Transverse colon (tissue), 4 donors: ENCODE measurements around the gene TP53TG5. TPM values are rescaled to one million over a fixed set of nuclear protein-coding genes. Genes with fewer than 3 reads are reported as not detected.

Experiments
- DNase-seq: peaks from one replicate; pipeline ENCODE4 v3.0.0-alpha.2; 2019
- H3K27ac ChIP-seq, 4 donors: fragments of 200-600 bp; sonication (generic); 2 replicates each; pipeline ENCODE4 v1.5.1; 2016 to 2018; ENCODE audit warnings: inconsistent platforms in 4 of 4
- H3K27me3 ChIP-seq: fragments of 200-600 bp; sonication (generic); 2 replicates; pipeline ENCODE4 v1.5.1; 2017; ENCODE audit warnings: inconsistent platforms
- H3K36me3 ChIP-seq, 4 donors: fragments of 200-600 bp; sonication (generic); 2 replicates each; pipeline ENCODE4 v1.5.1; 2017 to 2019; ENCODE audit warnings: inconsistent platforms in 4 of 4
- H3K4me1 ChIP-seq, 4 donors: fragments of 200-600 bp; sonication (generic); 2 replicates each; pipeline ENCODE4 v1.5.1; 2017 to 2020; ENCODE audit warnings: inconsistent platforms in 4 of 4
- H3K4me3 ChIP-seq, 4 donors: fragments of 200-600 bp; sonication (generic); 1 replicate in 1 of 4; 2 replicates in 3 of 4; pipeline versions ENCODE4 v1.5.1 to v1.6.1; 2017 to 2019; ENCODE audit warnings: inconsistent platforms in 4 of 4
- H3K9me3 ChIP-seq, 2 donors: fragments of 200-600 bp; sonication (generic); 2 replicates each; pipeline ENCODE4 v1.5.1; 2017 to 2019; ENCODE audit warnings: inconsistent platforms in 2 of 2
- EP300 ChIP-seq: sonication (generic); formaldehyde crosslinking; IDR thresholded peaks from one replicate; pipeline ENCODE4 v1.6.1; 2017; ENCODE audit warnings: antibody characterized with exemption, low read depth
- POLR2A ChIP-seq: fragments of 450-650 bp; IDR thresholded peaks from one replicate; pipeline ENCODE4 v1.6.1; 2016; ENCODE audit warnings: antibody characterized with exemption, mild to moderate bottlenecking, moderate library complexity
- POLR2AphosphoS5 ChIP-seq, 3 donors: sonication (generic); formaldehyde crosslinking; IDR thresholded peaks; one replicate each; pipeline ENCODE4 v1.6.1; 2016; ENCODE audit warnings: antibody characterized with exemption in 3 of 3
- WGBS, 2 donors: methylation state at CpG; one replicate each; pipeline ENCODE4 v1.1.5; 2018; ENCODE audit warnings: low coverage in 1 of 2; 5-methylcytosine and 5-hydroxymethylcytosine counted together
- in situ Hi-C, 4 donors: fragments of 200-750 bp; cut with MboI; loops; one replicate each; pipeline versions ENCODE4 v1.15.0 to v1.15.1; 2017; ENCODE audit warnings: low sequenced_read_pairs in 3 of 4, low pct_ligation_motif_present in 1 of 4, low pct_unique_long_range_greater_than_20kb in 1 of 4
- intact Hi-C: fragments of 100-400 bp; cut with DNase I; formaldehyde crosslinking; loops from one replicate; pipeline ENCODE4 v1.15.1; 2023; ENCODE audit warnings: low total_unique reads
- total RNA-seq, 4 donors: library from RNA; depleted of rRNA; stranded (reverse); fragments of >200 nt; gene quantifications; one replicate each; pipeline ENCODE4 v1.1.0, GENCODE V29; 2016
- TF ChIP-seq, protein P1 (sequence below), 5 experiments: fragments of 200-600 bp in 3 of 5; fragments of 450-650 bp in 2 of 5; sonication (generic) in 3 of 5; IDR thresholded peaks; 1 replicate in 2 of 5; 2 replicates in 3 of 5; pipeline ENCODE4 v1.5.1; 2016 to 2017; ENCODE audit warnings: antibody characterized with exemption in 5 of 5, inconsistent platforms in 3 of 5, mild to moderate bottlenecking in 2 of 5, moderate library complexity in 1 of 5

TP53TG5 gene
- total RNA-seq, 4 donors from 2014 or later = 0.14 TPM; not detected in 3

DNA sequence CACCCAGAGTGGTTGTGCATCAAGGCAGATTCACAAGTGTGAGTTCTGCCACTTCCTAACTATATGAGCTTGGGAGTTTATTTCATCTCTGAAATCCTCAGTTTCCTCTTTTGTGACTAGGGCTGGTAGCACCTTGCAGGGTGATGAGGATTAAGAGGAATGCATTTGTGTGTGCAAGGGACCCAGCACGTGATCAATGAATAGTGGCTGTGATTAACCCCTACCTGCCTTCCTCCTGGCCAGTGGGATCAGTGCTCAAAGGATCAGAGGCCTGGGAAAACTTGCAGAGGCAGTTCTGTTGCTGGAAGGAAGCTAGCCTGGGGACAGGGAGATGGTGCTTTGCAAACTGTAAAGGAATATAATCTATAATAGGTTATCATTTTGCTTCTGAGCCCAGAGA, 37.2 kb downstream of the TP53TG5 start:
- intact Hi-C loops (no loop called here), in situ Hi-C loops (no loop called here)
- TF ChIP-seq POLR2AphosphoS5 (IDR thresholded peaks at IDR 0.05) (no peak), EP300 (no peak), POLR2A (no peak)
- TF ChIP-seq, protein P1, sequence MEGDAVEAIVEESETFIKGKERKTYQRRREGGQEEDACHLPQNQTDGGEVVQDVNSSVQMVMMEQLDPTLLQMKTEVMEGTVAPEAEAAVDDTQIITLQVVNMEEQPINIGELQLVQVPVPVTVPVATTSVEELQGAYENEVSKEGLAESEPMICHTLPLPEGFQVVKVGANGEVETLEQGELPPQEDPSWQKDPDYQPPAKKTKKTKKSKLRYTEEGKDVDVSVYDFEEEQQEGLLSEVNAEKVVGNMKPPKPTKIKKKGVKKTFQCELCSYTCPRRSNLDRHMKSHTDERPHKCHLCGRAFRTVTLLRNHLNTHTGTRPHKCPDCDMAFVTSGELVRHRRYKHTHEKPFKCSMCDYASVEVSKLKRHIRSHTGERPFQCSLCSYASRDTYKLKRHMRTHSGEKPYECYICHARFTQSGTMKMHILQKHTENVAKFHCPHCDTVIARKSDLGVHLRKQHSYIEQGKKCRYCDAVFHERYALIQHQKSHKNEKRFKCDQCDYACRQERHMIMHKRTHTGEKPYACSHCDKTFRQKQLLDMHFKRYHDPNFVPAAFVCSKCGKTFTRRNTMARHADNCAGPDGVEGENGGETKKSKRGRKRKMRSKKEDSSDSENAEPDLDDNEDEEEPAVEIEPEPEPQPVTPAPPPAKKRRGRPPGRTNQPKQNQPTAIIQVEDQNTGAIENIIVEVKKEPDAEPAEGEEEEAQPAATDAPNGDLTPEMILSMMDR (IDR thresholded peaks at IDR 0.05) = no peak
- peaks cover 69 to 100% (median 100%) of the 10 kb centered on the region in 4 donors for H3K4me1 ChIP-seq
- no peaks in the 10 kb centered on the region for H3K9me3 ChIP-seq
- no peaks in the 10 kb centered on the region for H3K27me3 ChIP-seq
- peak overlapping the region; percentile 92 to 96 (median 94) for H3K27ac ChIP-seq
- DNase-seq = no peak
- 40 to 44% methylated on average over 1 of the region's 1 CpG for WGBS, 2 donors
- no peaks in the 10 kb centered on the region for H3K36me3 ChIP-seq
- H3K4me3 ChIP-seq = no peak overlapping the region

DNA sequence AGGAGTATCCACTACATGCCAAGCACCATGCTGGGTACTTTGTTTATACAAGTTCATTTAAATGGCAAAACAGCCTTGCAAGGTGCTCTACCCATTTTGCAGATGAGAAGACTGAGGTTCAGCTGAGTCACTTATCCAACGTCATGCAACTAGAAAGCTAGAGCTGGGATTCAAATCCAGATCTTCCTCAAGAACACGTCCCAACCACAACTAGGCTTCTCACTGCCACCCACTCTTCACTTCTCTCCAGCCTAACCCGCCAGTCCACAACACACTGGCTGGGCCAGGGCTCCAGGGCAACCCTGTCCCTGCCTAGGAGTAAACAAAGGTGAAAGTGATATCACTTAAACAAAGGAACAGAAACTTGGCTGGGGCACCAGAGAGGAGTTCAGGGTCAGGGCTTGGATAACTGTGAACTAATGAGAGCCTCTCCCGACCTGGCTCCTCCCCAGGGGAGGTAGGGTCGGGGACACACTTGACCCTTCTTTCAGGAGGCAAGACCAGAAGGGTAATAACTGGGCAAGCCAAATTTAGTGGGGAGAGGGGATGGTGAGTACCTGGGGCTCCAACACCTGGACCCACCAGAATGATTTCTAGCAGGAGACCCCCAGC, 37.8 kb downstream of the TP53TG5 start:
- Histone ChIP-seq H3K9me3 (no peaks in the 10 kb centered on the region), H3K36me3 (peaks cover 0 to 4% (median 0%) of the 10 kb centered on the region in 4 donors), H3K4me1 (peaks cover 69 to 98% (median 97%) of the 10 kb centered on the region in 4 donors), H3K4me3 (no peak overlapping the region), H3K27ac (peak overlapping the region; percentile 92 to 96 (median 94)), H3K27me3 (no peaks in the 10 kb centered on the region)
- in situ Hi-C loops (no loop called here), intact Hi-C loops (no loop called here)
- WGBS, 2 donors = 55 to 60% methylated on average over 1 to 5 of the region's 5 CpGs
- DNase-seq = no peak
- TF ChIP-seq, protein P1 (IDR thresholded peaks at IDR 0.05) = no peak
- TF ChIP-seq EP300 (no peak), POLR2AphosphoS5 (IDR thresholded peaks at IDR 0.05) (peak in 1 of 3 donors; percentile 15), POLR2A (no peak)

DNA sequence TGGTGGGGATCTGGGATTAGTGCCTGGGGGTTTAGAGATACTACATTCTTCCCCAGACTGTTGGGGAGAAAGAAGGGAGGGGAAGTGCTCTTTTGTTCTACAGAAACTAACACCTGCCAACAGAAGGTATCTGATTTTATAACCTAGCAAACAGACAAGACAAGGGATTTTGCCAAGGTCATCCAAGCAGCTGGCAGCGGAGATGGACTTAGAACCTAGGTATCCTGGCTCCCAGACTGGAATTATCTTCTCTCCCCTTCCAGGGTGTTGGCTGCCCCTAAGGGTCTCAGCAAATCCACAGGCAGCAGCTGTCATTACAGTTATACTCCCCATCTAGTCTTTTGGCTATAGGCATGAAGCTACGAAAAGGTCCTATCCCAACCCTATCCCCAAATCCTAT, 38.3 kb downstream of the TP53TG5 start:
- Histone ChIP-seq H3K4me1 (peaks cover 64 to 93% (median 92%) of the 10 kb centered on the region in 4 donors), H3K27ac (peak overlapping the region; percentile 92 to 96 (median 94)), H3K36me3 (peaks cover 0 to 9% (median 0%) of the 10 kb centered on the region in 4 donors), H3K4me3 (no peak overlapping the region), H3K27me3 (no peaks in the 10 kb centered on the region), H3K9me3 (no peaks in the 10 kb centered on the region)
- no peak for DNase-seq
- 69 to 71% methylated on average over 2 of the region's 2 CpGs for WGBS, 2 donors
- intact Hi-C loops = no loop called here
- TF ChIP-seq EP300 (no peak), POLR2AphosphoS5 (IDR thresholded peaks at IDR 0.05) (no peak), POLR2A (no peak)
- TF ChIP-seq, protein P1 (IDR thresholded peaks at IDR 0.05) = no peak
- in situ Hi-C loops = no loop called here

DNA sequence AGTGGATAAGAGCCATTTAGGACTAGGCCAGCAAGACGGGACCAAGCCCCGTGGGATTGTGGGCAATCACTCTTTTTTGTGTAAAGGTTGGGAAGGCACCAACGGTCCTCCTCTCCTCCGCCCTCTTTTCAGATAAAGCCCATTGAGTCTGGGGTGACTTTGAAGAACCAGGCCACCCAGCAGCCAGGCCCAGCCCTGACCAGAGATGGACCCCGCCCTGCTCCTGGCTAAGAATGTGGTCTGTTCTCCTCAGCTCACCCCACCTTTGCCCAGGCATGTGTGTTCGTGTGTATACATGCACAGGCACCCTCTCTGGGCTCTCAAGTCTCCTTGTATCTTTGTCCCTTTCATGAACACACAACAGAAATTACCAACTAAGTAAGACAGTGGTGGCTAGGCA, 39.0 kb downstream of the TP53TG5 start:
- in situ Hi-C loops (no loop called here), intact Hi-C loops (no loop called here)
- Histone ChIP-seq H3K36me3 (peaks cover 0 to 13% (median 0%) of the 10 kb centered on the region in 4 donors), H3K27ac (peak overlapping the region; percentile 92 to 96 (median 94)), H3K27me3 (no peaks in the 10 kb centered on the region), H3K4me3 (no peak overlapping the region), H3K9me3 (no peaks in the 10 kb centered on the region), H3K4me1 (peaks cover 59 to 86% (median 85%) of the 10 kb centered on the region in 4 donors)
- peak; percentile 61 for DNase-seq
- no peak for TF ChIP-seq POLR2A
- WGBS, 2 donors = 68% methylated on average over 6 of the region's 6 CpGs; no CpG with 5 or more reads in 1 of the 2 donors
